H1 (cell line): ENCODE results near the gene HIGD2B. TPM values are rescaled to one million over a fixed set of nuclear protein-coding genes. Genes with fewer than 3 reads are reported as not detected.
"Not testable (repeated sequence)": the region's sequence is repeated elsewhere in the genome, so short reads cannot be mapped to it uniquely, and the experiment has no call there.

ENCODE experiments used
- CTCF ChIA-PET: fragments of 300-600 bp; sonication (Branson Sonifier 250); formaldehyde crosslinking; loops from one replicate; lab custom pipeline; 2021; ENCODE audit not compliant: partially characterized antibody; lab: Charles Lee
- POLR2A ChIA-PET: fragments of 300-600 bp; sonication (Branson Sonifier 250); formaldehyde crosslinking; loops from one replicate; lab custom pipeline; 2021; ENCODE audit warnings: inconsistent platforms; ENCODE audit not compliant: partially characterized antibody; lab: Charles Lee
- DNase-seq, 2 experiments: peaks; one replicate each; pipeline versions ENCODE4 v3.0.0 to v3.0.0-alpha.2; 2010 to 2022; ENCODE audit warnings: low spot score in 2 of 2, low read depth in 1 of 2, mixed read lengths in 1 of 2
- FAIRE-seq: peaks from 2 replicates; lab custom pipeline; 2011; peaks lifted over from hg19 to GRCh38; lab: Jason Lieb, UNC
- H2AFZ ChIP-seq: 2 replicates; pipeline ENCODE4 v1.8.1; 2012; ENCODE audit warnings: low read length, inconsistent platforms
- H2AK5ac ChIP-seq: 2 replicates; pipeline ENCODE4 v1.6.1; 2013; ENCODE audit warnings: low read depth, low read length
- H2BK120ac ChIP-seq: replicated peaks from 2 replicates; pipeline ENCODE3; 2013; ENCODE audit warnings: low read depth, low read length, inconsistent platforms
- H2BK12ac ChIP-seq: 2 replicates; pipeline ENCODE4 v1.6.1; 2013; ENCODE audit warnings: low read depth, low read length
- H2BK15ac ChIP-seq: 2 replicates; pipeline ENCODE4 v1.6.1; 2013; ENCODE audit warnings: low read length
- H2BK20ac ChIP-seq: 2 replicates; pipeline ENCODE4 v1.6.1; 2013; ENCODE audit warnings: low read length
- H2BK5ac ChIP-seq: 2 replicates; pipeline ENCODE4 v1.6.1; 2013; ENCODE audit warnings: low read depth, low read length
- H3K14ac ChIP-seq: 2 replicates; pipeline ENCODE4 v1.6.1; 2013; ENCODE audit warnings: inconsistent platforms; ENCODE audit not compliant: insufficient read length
- H3K18ac ChIP-seq: 2 replicates; pipeline ENCODE4 v1.6.1; 2013; ENCODE audit warnings: low read length; ENCODE audit errors: extremely low read depth
- H3K23ac ChIP-seq: 2 replicates; pipeline ENCODE4 v1.6.1; 2013; ENCODE audit warnings: inconsistent platforms; ENCODE audit not compliant: insufficient read length
- H3K23me2 ChIP-seq: 2 replicates; pipeline ENCODE4 v1.6.1; 2013; ENCODE audit warnings: low read depth, low read length
- H3K27ac ChIP-seq: 2 replicates; pipeline ENCODE4 v1.6.1; 2011; ENCODE audit warnings: low read depth, low read length, inconsistent platforms
- H3K27me3 ChIP-seq, 4 experiments: replicated peaks in 1 of 4; 1 replicate in 1 of 4; 2 replicates in 3 of 4; pipeline versions ENCODE4 v1.6.1 to v1.8.1; 2011 to 2013; ENCODE audit warnings: low read length in 3 of 4, mild to moderate bottlenecking in 3 of 4, inconsistent platforms in 2 of 4, mixed read lengths in 2 of 4, moderate library complexity in 1 of 4; ENCODE audit not compliant: control insufficient read depth in 3 of 4, insufficient read depth in 3 of 4; ENCODE audit errors: extremely low read depth in 1 of 4
- H3K36me3 ChIP-seq, 4 experiments: 2 replicates each; pipeline versions ENCODE4 v1.6.1 to v1.8.1; 2011 to 2013; ENCODE audit warnings: mild to moderate bottlenecking in 4 of 4, low read length in 3 of 4, moderate library complexity in 2 of 4, control low read depth in 1 of 4, inconsistent platforms in 1 of 4; ENCODE audit not compliant: insufficient read depth in 4 of 4, control insufficient read depth in 2 of 4
- H3K4ac ChIP-seq: replicated peaks from 2 replicates; pipeline ENCODE3; 2013; ENCODE audit warnings: low read length, low read depth, mixed read lengths, inconsistent platforms; ENCODE audit not compliant: insufficient read length
- H3K4me1 ChIP-seq, 4 experiments: replicated peaks in 1 of 4; 1 replicate in 1 of 4; 2 replicates in 3 of 4; pipeline versions ENCODE4 v1.6.1 to v1.8.1; 2011 to 2013; ENCODE audit warnings: low read length in 3 of 4, inconsistent platforms in 2 of 4, mixed read lengths in 1 of 4; ENCODE audit not compliant: insufficient read depth in 4 of 4, control insufficient read depth in 3 of 4
- H3K4me2 ChIP-seq, 2 experiments: 2 replicates each; pipeline versions ENCODE4 v1.6.1 to v1.8.1; 2011 to 2013; ENCODE audit warnings: low read depth in 2 of 2, low read length in 2 of 2, control low read depth in 1 of 2, inconsistent platforms in 1 of 2, mild to moderate bottlenecking in 1 of 2; ENCODE audit not compliant: insufficient read depth in 1 of 2
- H3K4me3 ChIP-seq, 4 experiments: fragments of 200-600, 300-600 bp in 1 of 4; sonication (generic), shearing (Covaris generic), sonication (Bioruptor Twin) in 1 of 4; 2 replicates each; pipeline versions ENCODE4 v1.5.1 to v1.8.1; 2011 to 2016; ENCODE audit warnings: low read length in 4 of 4, low read depth in 3 of 4, control low read depth in 2 of 4, inconsistent platforms in 2 of 4, mild to moderate bottlenecking in 2 of 4, mixed read lengths in 1 of 4, moderate library complexity in 1 of 4; ENCODE audit not compliant: insufficient read depth in 2 of 4; ENCODE audit errors: extremely low read depth in 1 of 4
- H3K56ac ChIP-seq: replicated peaks from 2 replicates; pipeline ENCODE3; 2013; ENCODE audit warnings: low read depth, mild to moderate bottlenecking, mixed read lengths, low read length, inconsistent platforms; ENCODE audit not compliant: insufficient read length
- H3K79me1 ChIP-seq: 2 replicates; pipeline ENCODE4 v1.6.1; 2013; ENCODE audit warnings: low read depth, low read length, control low read depth
- H3K79me2 ChIP-seq, 2 experiments: 2 replicates each; pipeline versions ENCODE4 v1.6.1 to v1.8.1; 2012 to 2013; ENCODE audit warnings: low read length in 2 of 2, mild to moderate bottlenecking in 2 of 2, inconsistent platforms in 1 of 2; ENCODE audit not compliant: insufficient read depth in 2 of 2, control insufficient read depth in 1 of 2
- H3K9ac ChIP-seq, 4 experiments: replicated peaks in 1 of 4; 1 replicate in 1 of 4; 2 replicates in 3 of 4; pipeline versions ENCODE4 v1.6.1 to v1.8.1; 2011 to 2013; ENCODE audit warnings: low read depth in 3 of 4, low read length in 3 of 4, control low read depth in 2 of 4, mild to moderate bottlenecking in 2 of 4, moderate library complexity in 2 of 4, inconsistent platforms in 1 of 4; ENCODE audit errors: extremely low read depth in 1 of 4
- H3K9me3 ChIP-seq, 2 experiments: 2 replicates each; pipeline versions ENCODE4 v1.6.1 to v1.8.1; 2012 to 2013; ENCODE audit warnings: mild to moderate bottlenecking in 2 of 2, moderate library complexity in 2 of 2, control low read depth in 1 of 2, inconsistent platforms in 1 of 2, low read depth in 1 of 2, low read length in 1 of 2, mixed read lengths in 1 of 2; ENCODE audit not compliant: insufficient read depth in 2 of 2
- H4K20me1 ChIP-seq, 2 experiments: replicated peaks in 1 of 2; 2 replicates each; pipeline versions ENCODE3 to v1.8.1; 2011 to 2013; ENCODE audit warnings: inconsistent platforms in 2 of 2, low read length in 2 of 2, mild to moderate bottlenecking in 1 of 2; ENCODE audit not compliant: insufficient read depth in 2 of 2, control insufficient read depth in 1 of 2
- H4K5ac ChIP-seq: 2 replicates; pipeline ENCODE4 v1.6.1; 2013; ENCODE audit warnings: low read length, low read depth, mixed read lengths, inconsistent platforms; ENCODE audit not compliant: insufficient read length
- H4K8ac ChIP-seq: 2 replicates; pipeline ENCODE4 v1.8.0; 2013; ENCODE audit warnings: mild to moderate bottlenecking, moderate library complexity, low read length, inconsistent platforms; ENCODE audit not compliant: insufficient read depth; ENCODE audit errors: extremely low read depth
- H4K91ac ChIP-seq: replicated peaks from 2 replicates; pipeline ENCODE3; 2013; ENCODE audit warnings: low read length, mixed read lengths, inconsistent platforms; ENCODE audit not compliant: insufficient read length
- WGBS, 2 experiments: shearing (Covaris generic) in 1 of 2; methylation state at CpG; one replicate each; pipeline versions ENCODE4 v1.1.6 to v1.1.7; 2013 to 2015; ENCODE audit warnings: low lambda C conversion rate in 2 of 2, mixed read lengths in 2 of 2, inconsistent platforms in 1 of 2, low coverage in 1 of 2, missing lambda C conversion rate in 1 of 2; ENCODE audit not compliant: insufficient replicate concordance in 2 of 2, insufficient coverage in 1 of 2, insufficient read length in 1 of 2; ENCODE audit errors: extremely low coverage in 1 of 2, missing lambda C conversion rate in 1 of 2; 5-methylcytosine and 5-hydroxymethylcytosine counted together
- polyA plus RNA-seq, 7 experiments: library from polyadenylated mRNA; depleted of rRNA in 3 of 7; stranded (reverse) in 5 of 7; unstranded in 2 of 7; fragments of >200 nt in 5 of 7; fragments of 200-250 nt in 2 of 7; gene quantifications; 1 replicate in 5 of 7; 2 replicates in 1 of 7; 4 replicates in 1 of 7; pipeline versions ENCODE4 v1.2.1 to v1.2.3, GENCODE V29; 2011 to 2013; ENCODE audit warnings: missing spikeins in 2 of 7, mixed read lengths in 2 of 7
- total RNA-seq: library from RNA; stranded (reverse); fragmentation: NEBNext Ultra II Directional; extraction: Animal tissue kit (Norgen Biotek cat#: 25700); gene quantifications from 2 replicates; pipeline ENCODE4 v1.2.1, GENCODE V29; 2021

Gene HIGD2B
- total and polyA plus RNA-seq, 2 of the 8 experiments (the other 6 are each of a cell fraction or from before 2014, with no cell fraction given): not detected

GRCh38 chr15:72725851-72726250, 39.9 kb upstream of the HIGD2B start:
- H2BK12ac ChIP-seq, H3K27me3 ChIP-seq, H3K14ac ChIP-seq, H2AFZ ChIP-seq, H4K91ac ChIP-seq, H3K23ac ChIP-seq, H3K4me3 ChIP-seq, H3K56ac ChIP-seq, H3K4me2 ChIP-seq, H2BK120ac ChIP-seq, H3K9ac ChIP-seq, H3K18ac ChIP-seq, H2BK5ac ChIP-seq, H2AK5ac ChIP-seq, DNase-seq, H3K79me1 ChIP-seq, H3K4me1 ChIP-seq, FAIRE-seq, H3K9me3 ChIP-seq, H3K23me2 ChIP-seq, POLR2A ChIA-PET, H4K20me1 ChIP-seq, H3K36me3 ChIP-seq, H2BK20ac ChIP-seq, H3K27ac ChIP-seq, H3K4ac ChIP-seq, H2BK15ac ChIP-seq, H4K5ac ChIP-seq, H3K79me2 ChIP-seq, H4K8ac ChIP-seq: not testable (repeated sequence)
- CTCF ChIA-PET: interaction anchor here (1.1 kb wide), 1 partner anchor 17 kb away, joined by 3 read pairs; no protein-coding TSS in a partner anchor
- WGBS, 2 experiments: 99% methylated on average over 6 of the region's 6 CpGs; no CpG with 5 or more reads in 1 of the 2 experiments
